ENCODE data around the gene CD163L1.

DNA sequence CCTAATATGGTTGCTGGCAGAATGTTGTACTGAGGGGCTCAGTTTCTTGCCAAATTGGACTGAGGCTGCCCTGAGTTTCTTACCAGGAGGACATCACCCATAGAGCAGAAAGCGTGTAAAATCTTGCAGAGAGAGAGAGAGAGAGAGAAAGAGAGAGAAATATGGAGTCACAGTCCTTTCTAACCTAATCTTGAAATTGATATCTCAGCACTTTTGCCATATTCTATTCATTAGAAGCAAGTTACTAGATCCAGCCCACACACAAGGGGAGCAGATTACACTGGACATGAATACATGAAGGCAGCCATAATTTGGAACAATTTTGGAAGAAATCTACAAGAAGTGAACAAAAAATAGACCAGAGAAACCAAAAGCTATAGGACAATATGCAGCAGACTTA, 4.1 kb upstream of the CD163L1 start:
- TF ChIP-seq CTCF (IDR thresholded peaks at IDR 0.05; ENCODE audit: borderline replicate concordance, extremely low read depth, low read length, poor library complexity, severe bottlenecking) (no peak), EZH2 (IDR thresholded peaks at IDR 0.05; ENCODE audit: borderline replicate concordance, low read depth, low read length, severe bottlenecking) (no peak)

All from DND-41 (cell line).